ENCODE results near the gene KCNMB2.
A peak's percentile ranks its signal among the peaks of the same experiment; 100 is the strongest.

The KCNMB2 gene

GRCh38 chr3:178663201-178663934 lies 127.1 kb downstream of the KCNMB2 start:
- no peak for DNase-seq

GRCh38 chr3:178665747-178666146 lies 129.5 kb downstream of the KCNMB2 start:
- DNase-seq: peak; percentile 42

GRCh38 chr3:178669022-178669601 lies 132.9 kb downstream of the KCNMB2 start:
- no peak for DNase-seq

GRCh38 chr3:178669758-178670157 lies 133.5 kb downstream of the KCNMB2 start:
- no peak for DNase-seq

- no peak for DNase-seq
Measured at GRCh38 chr3:178671377-178671776, 135.1 kb downstream of the KCNMB2 start.

GRCh38 chr3:178671791-178672190 lies 135.6 kb downstream of the KCNMB2 start:
- DNase-seq: no peak

GRCh38 chr3:178672275-178672674 lies 136.0 kb downstream of the KCNMB2 start:
- no peak for DNase-seq

- no peak for DNase-seq
Measured at GRCh38 chr3:178673529-178673928, 137.3 kb downstream of the KCNMB2 start.

GRCh38 chr3:178676077-178676476 lies 139.8 kb downstream of the KCNMB2 start:
- no peak for DNase-seq

GRCh38 chr3:178676942-178677790 lies 140.9 kb downstream of the KCNMB2 start:
- DNase-seq: no peak

- no peak for DNase-seq
Measured at GRCh38 chr3:178677961-178678360, 141.7 kb downstream of the KCNMB2 start.

GRCh38 chr3:178680037-178680436 lies 143.8 kb downstream of the KCNMB2 start:
- DNase-seq: no peak

GRCh38 chr3:178680489-178680888 lies 144.3 kb downstream of the KCNMB2 start:
- DNase-seq: no peak

GRCh38 chr3:178684881-178685590 lies 148.8 kb downstream of the KCNMB2 start:
- DNase-seq: no peak

- DNase-seq: no peak
Measured at GRCh38 chr3:178685591-178685906, 149.3 kb downstream of the KCNMB2 start.

- no peak for DNase-seq
Measured at GRCh38 chr3:178686826-178687225, 150.6 kb downstream of the KCNMB2 start.

- DNase-seq: no peak
Measured at GRCh38 chr3:178690571-178690970, 154.3 kb downstream of the KCNMB2 start.

GRCh38 chr3:178699364-178699763 lies 163.1 kb downstream of the KCNMB2 start:
- DNase-seq: no peak

- no peak for DNase-seq
Measured at GRCh38 chr3:178699810-178700209, 163.6 kb downstream of the KCNMB2 start.

- no peak for DNase-seq
Measured at GRCh38 chr3:178703268-178703975, 167.2 kb downstream of the KCNMB2 start.

GRCh38 chr3:178705925-178706324 lies 169.7 kb downstream of the KCNMB2 start:
- peak; percentile 25 for DNase-seq

GRCh38 chr3:178706411-178706810 lies 170.2 kb downstream of the KCNMB2 start:
- DNase-seq: no peak

Data from NCI-H82 (cell line).